Hippocampal formation (tissue), 2 donors: ENCODE results near the gene TBC1D16.

ENCODE experiments used
- DNase-seq, 2 donors: peaks; one replicate each; lab custom pipeline; 2025; lab: John Stamatoyannopoulos, UW

Gene TBC1D16

GRCh38 chr17:79989106-79989835 is 46.4 kb downstream of the TBC1D16 start:
- DNase-seq: no peak

- no peak for DNase-seq
Measured at GRCh38 chr17:79988185-79988971, 47.3 kb downstream of the TBC1D16 start.

GRCh38 chr17:79987935-79988184 is 47.8 kb downstream of the TBC1D16 start:
- DNase-seq: no peak

- DNase-seq: no peak
Measured at GRCh38 chr17:79987187-79987934, 48.3 kb downstream of the TBC1D16 start.

- DNase-seq: no peak
Measured at GRCh38 chr17:79986411-79987186, 49.1 kb downstream of the TBC1D16 start.

GRCh38 chr17:79985943-79986391 is 49.7 kb downstream of the TBC1D16 start:
- no peak for DNase-seq

GRCh38 chr17:79985361-79985942 is 50.2 kb downstream of the TBC1D16 start:
- DNase-seq: no peak

- no peak for DNase-seq
Measured at GRCh38 chr17:79984877-79985276, 50.8 kb downstream of the TBC1D16 start.

GRCh38 chr17:79984045-79984840 is 51.4 kb downstream of the TBC1D16 start:
- DNase-seq: no peak

GRCh38 chr17:79983456-79983855 is 52.2 kb downstream of the TBC1D16 start:
- DNase-seq: no peak

- DNase-seq: no peak
Measured at GRCh38 chr17:79982986-79983385, 52.7 kb downstream of the TBC1D16 start.

GRCh38 chr17:79981661-79982101 is 54.0 kb downstream of the TBC1D16 start:
- no peak for DNase-seq

GRCh38 chr17:79981090-79981489 is 54.6 kb downstream of the TBC1D16 start:
- no peak for DNase-seq

- no peak for DNase-seq
Measured at GRCh38 chr17:79980246-79981043, 55.2 kb downstream of the TBC1D16 start.

GRCh38 chr17:79979816-79980215 is 55.9 kb downstream of the TBC1D16 start:
- no peak for DNase-seq

GRCh38 chr17:79979221-79979741 is 56.4 kb downstream of the TBC1D16 start:
- DNase-seq: no peak

- DNase-seq: no peak
Measured at GRCh38 chr17:79978548-79978855, 57.2 kb downstream of the TBC1D16 start.

- DNase-seq: no peak
Measured at GRCh38 chr17:79977708-79978547, 57.7 kb downstream of the TBC1D16 start.

- no peak for DNase-seq
Measured at GRCh38 chr17:79977161-79977631, 58.5 kb downstream of the TBC1D16 start.
